B cell (primary cell): ENCODE results near the gene MYOF. TPM values are rescaled to one million over a fixed set of nuclear protein-coding genes. Genes with fewer than 3 reads are reported as not detected.

Experiments used
- ATAC-seq: fragments of 200-7000 bp; cut with Tn5 transposase; one replicate; pipeline ENCODE4 v1.10.0; 2021; ENCODE audit warnings: low read depth, mild to moderate bottlenecking, moderate number of reproducible peaks, moderate library complexity
- CTCF ChIA-PET: fragments of 350-600 bp; sonication (Branson Sonifier 250); formaldehyde crosslinking; loops from one replicate; lab custom pipeline; 2021; ENCODE audit warnings: antibody characterized with exemption, inconsistent platforms; lab: Charles Lee
- POLR2A ChIA-PET: fragments of 350-600 bp; sonication (Branson Sonifier 250); formaldehyde crosslinking; loops from one replicate; lab custom pipeline; 2021; ENCODE audit warnings: antibody characterized with exemption; lab: Charles Lee
- DNase-seq: peaks from one replicate; pipeline ENCODE4 v3.0.0; 2013
- H2AFZ ChIP-seq: 2 replicates; pipeline ENCODE4 v1.6.1; 2012; ENCODE audit warnings: mild to moderate bottlenecking, low read depth, low read length; ENCODE audit not compliant: insufficient read depth, poor library complexity, severe bottlenecking
- H3K27ac ChIP-seq, 2 donors: 1 replicate in 1 of 2; 2 replicates in 1 of 2; pipeline ENCODE4 v1.5.1; 2012 to 2013; ENCODE audit warnings: low read length in 2 of 2, mild to moderate bottlenecking in 2 of 2, moderate library complexity in 1 of 2
- H3K27me3 ChIP-seq, 4 experiments: fragments of 200-600 bp in 1 of 4; sonication (generic) in 1 of 4; replicated peaks in 1 of 4; 1 replicate in 2 of 4; 2 replicates in 2 of 4; pipeline versions ENCODE4 v1.6.1 to v1.7.0; 2013 to 2016; ENCODE audit warnings: low read length in 3 of 4, mild to moderate bottlenecking in 2 of 4, mixed read lengths in 1 of 4, moderate library complexity in 1 of 4; ENCODE audit not compliant: insufficient read depth in 4 of 4, control insufficient read depth in 3 of 4; ENCODE audit errors: control extremely low read depth in 1 of 4
- H3K36me3 ChIP-seq, 2 experiments: replicated peaks in 1 of 2; 1 replicate in 1 of 2; 2 replicates in 1 of 2; pipeline versions ENCODE4 v1.6.1 to v1.7.1; 2013; ENCODE audit warnings: low read length in 1 of 2; ENCODE audit not compliant: insufficient read depth in 2 of 2, control insufficient read depth in 1 of 2; ENCODE audit errors: control extremely low read depth in 1 of 2, extremely low read depth in 1 of 2
- H3K4me1 ChIP-seq, 2 donors: fragments of 200-600 bp in 1 of 2; sonication (generic) in 1 of 2; 1 replicate in 1 of 2; 2 replicates in 1 of 2; pipeline versions ENCODE4 v1.5.1 to v1.6.1; 2013 to 2017; ENCODE audit warnings: low read length in 2 of 2; ENCODE audit not compliant: control insufficient read depth in 2 of 2, insufficient read depth in 2 of 2
- H3K4me2 ChIP-seq: replicated peaks from 2 replicates; pipeline ENCODE3; 2012; ENCODE audit warnings: mild to moderate bottlenecking, low read depth, low read length; ENCODE audit not compliant: poor library complexity, severe bottlenecking
- H3K4me3 ChIP-seq, 5 experiments: fragments of 200-600 bp in 1 of 5; sonication (generic) in 1 of 5; 1 replicate in 3 of 5; 2 replicates in 2 of 5; pipeline versions ENCODE4 v1.5.1 to v1.7.0; 2011 to 2016; ENCODE audit warnings: low read length in 4 of 5, mild to moderate bottlenecking in 4 of 5, low read depth in 2 of 5, control low read depth in 1 of 5, moderate library complexity in 1 of 5; ENCODE audit not compliant: insufficient read depth in 1 of 5; ENCODE audit errors: control extremely low read depth in 1 of 5, extremely low read depth in 1 of 5
- H3K79me2 ChIP-seq: fragments of 200-600 bp; sonication (generic); one replicate; pipeline ENCODE4 v1.6.0; 2016; ENCODE audit warnings: low read length; ENCODE audit not compliant: control insufficient read depth, insufficient read depth
- H3K9ac ChIP-seq: fragments of 200-600 bp; sonication (generic); 2 replicates; pipeline ENCODE4 v1.6.1; 2017; ENCODE audit warnings: mild to moderate bottlenecking, low read length, moderate library complexity
- H3K9me3 ChIP-seq, 3 donors: one replicate each; pipeline versions ENCODE4 v1.6.1 to v1.7.1; 2013; ENCODE audit warnings: low read length in 2 of 3; ENCODE audit not compliant: control insufficient read depth in 2 of 3, insufficient read depth in 1 of 3; ENCODE audit errors: control extremely low read depth in 1 of 3
- H4K20me1 ChIP-seq: 2 replicates; pipeline ENCODE4 v1.6.0; 2012; ENCODE audit warnings: mild to moderate bottlenecking, low read length; ENCODE audit not compliant: insufficient read depth, control insufficient read depth, poor library complexity, severe bottlenecking
- H3K27ac Mint-ChIP-seq: one replicate; pipeline ENCODE4 v1.8.0; 2021; ENCODE audit warnings: mixed read lengths
- H3K27me3 Mint-ChIP-seq: one replicate; pipeline ENCODE4 v1.8.0; 2021; ENCODE audit warnings: mixed read lengths
- H3K4me1 Mint-ChIP-seq: one replicate; pipeline ENCODE4 v1.8.0; 2021; ENCODE audit warnings: mixed read lengths
- H3K4me3 Mint-ChIP-seq: one replicate; pipeline ENCODE4 v1.8.0; 2021; ENCODE audit warnings: mixed read lengths
- H3K9me3 Mint-ChIP-seq: one replicate; pipeline ENCODE4 v1.8.0; 2022; ENCODE audit warnings: mixed read lengths; ENCODE audit not compliant: insufficient read depth
- EZH2 ChIP-seq: IDR thresholded peaks from 2 replicates; pipeline ENCODE4 v1.6.1; 2012; ENCODE audit warnings: borderline replicate concordance, low read depth, mild to moderate bottlenecking, moderate library complexity, low read length; ENCODE audit not compliant: insufficient read depth, poor library complexity, severe bottlenecking
- WGBS: methylation state at CpG from one replicate; pipeline ENCODE4 v1.1.5; 2013; ENCODE audit warnings: missing lambda C conversion rate; ENCODE audit not compliant: insufficient coverage; 5-methylcytosine and 5-hydroxymethylcytosine counted together
- intact Hi-C: fragments of 100-400 bp; cut with micrococcal nuclease; formaldehyde crosslinking; loops from one replicate; pipeline ENCODE4 v1.10.0; 2022
- polyA plus RNA-seq: library from polyadenylated mRNA; depleted of rRNA; stranded (reverse); fragments of >200 nt; gene quantifications from 2 replicates; pipeline ENCODE4 v1.2.3, GENCODE V29; 2012
- total RNA-seq, 2 donors: library from RNA; stranded (reverse); fragments of 120-200 nt in 1 of 2; gene quantifications; 1 replicate in 1 of 2; 2 replicates in 1 of 2; pipeline versions ENCODE4 v1.2.3 to v1.2.4, GENCODE V29; 2013 to 2022
- TF ChIP-seq, protein P1 (sequence below): fragments of 200-600 bp; IDR thresholded peaks from one replicate; pipeline ENCODE4 v1.8.0; 2022; ENCODE audit warnings: antibody characterized with exemption, mild to moderate bottlenecking

The MYOF gene
- total and polyA plus RNA-seq, 2 donors (not counting 1 experiment from before 2014, with no cell fraction given), result 0.07 to 0.18 TPM

DNA sequence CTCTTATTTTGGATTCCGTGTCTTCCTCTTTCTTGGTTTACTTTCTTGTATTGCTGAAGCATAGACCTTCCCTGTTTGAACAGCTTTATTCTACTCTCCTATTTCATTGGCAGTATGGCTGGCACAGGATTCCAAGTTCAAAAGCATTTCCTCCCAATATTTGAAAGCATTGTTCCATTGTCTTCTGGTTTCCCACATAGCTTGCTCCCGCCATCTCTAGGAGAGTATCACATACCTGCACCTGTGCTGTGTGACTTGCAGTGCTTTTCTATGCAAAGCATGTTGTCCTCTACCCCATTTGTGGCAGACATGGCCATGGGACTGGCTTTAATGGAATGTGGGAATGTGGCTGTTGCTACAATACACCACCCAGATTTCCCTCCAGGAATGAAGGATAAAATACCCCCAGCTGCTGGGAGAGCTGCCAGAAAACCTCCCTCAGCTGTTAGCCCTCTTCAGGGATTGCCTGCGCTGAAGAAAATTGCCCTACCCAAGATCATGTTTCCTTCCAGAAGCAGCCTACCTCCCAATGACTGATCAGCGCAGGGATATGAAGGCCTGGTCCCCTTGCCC, 6.9 kb upstream of the MYOF start:
- H3K4me3 Mint-ChIP-seq, result no peak overlapping the region
- H3K27ac ChIP-seq, result no peak overlapping the region
- no peaks in the 10 kb centered on the region for H3K9me3 ChIP-seq
- POLR2A ChIA-PET, result no interaction called here
- H3K79me2 ChIP-seq, result no peaks in the 10 kb centered on the region
- H3K4me2 ChIP-seq, result no peak overlapping the region
- DNase-seq (no peak), ATAC-seq (no peak)
- no peaks in the 10 kb centered on the region for H3K36me3 ChIP-seq
- no peak overlapping the region for H3K27ac Mint-ChIP-seq
- no peak overlapping the region for H2AFZ ChIP-seq
- peaks cover 28% of the 10 kb centered on the region for H3K27me3 Mint-ChIP-seq
- intact Hi-C loops, result loop anchor here (10.0 kb wide), 1 partner anchor 414 kb away; the partner anchor contains the start of gene CYP26A1
- H3K4me1 ChIP-seq, result no peaks in the 10 kb centered on the region
- H3K27me3 ChIP-seq, result peaks cover 0 to 8% (median 5%) of the 10 kb centered on the region in 4 experiments
- CTCF ChIA-PET, result interaction anchor here (7.1 kb wide), 1 partner anchor 113 kb away, joined by 50 read pairs; no protein-coding TSS in a partner anchor
- WGBS, result 96% methylated on average over 4 of the region's 4 CpGs
- H3K9me3 Mint-ChIP-seq, result no peaks in the 10 kb centered on the region
- no peak overlapping the region for H3K9ac ChIP-seq
- H3K4me1 Mint-ChIP-seq, result no peaks in the 10 kb centered on the region
- no peak for TF ChIP-seq EZH2
- TF ChIP-seq, protein P1, sequence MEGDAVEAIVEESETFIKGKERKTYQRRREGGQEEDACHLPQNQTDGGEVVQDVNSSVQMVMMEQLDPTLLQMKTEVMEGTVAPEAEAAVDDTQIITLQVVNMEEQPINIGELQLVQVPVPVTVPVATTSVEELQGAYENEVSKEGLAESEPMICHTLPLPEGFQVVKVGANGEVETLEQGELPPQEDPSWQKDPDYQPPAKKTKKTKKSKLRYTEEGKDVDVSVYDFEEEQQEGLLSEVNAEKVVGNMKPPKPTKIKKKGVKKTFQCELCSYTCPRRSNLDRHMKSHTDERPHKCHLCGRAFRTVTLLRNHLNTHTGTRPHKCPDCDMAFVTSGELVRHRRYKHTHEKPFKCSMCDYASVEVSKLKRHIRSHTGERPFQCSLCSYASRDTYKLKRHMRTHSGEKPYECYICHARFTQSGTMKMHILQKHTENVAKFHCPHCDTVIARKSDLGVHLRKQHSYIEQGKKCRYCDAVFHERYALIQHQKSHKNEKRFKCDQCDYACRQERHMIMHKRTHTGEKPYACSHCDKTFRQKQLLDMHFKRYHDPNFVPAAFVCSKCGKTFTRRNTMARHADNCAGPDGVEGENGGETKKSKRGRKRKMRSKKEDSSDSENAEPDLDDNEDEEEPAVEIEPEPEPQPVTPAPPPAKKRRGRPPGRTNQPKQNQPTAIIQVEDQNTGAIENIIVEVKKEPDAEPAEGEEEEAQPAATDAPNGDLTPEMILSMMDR, result no peak
- H3K4me3 ChIP-seq, result no peak overlapping the region
- no peaks in the 10 kb centered on the region for H4K20me1 ChIP-seq

DNA sequence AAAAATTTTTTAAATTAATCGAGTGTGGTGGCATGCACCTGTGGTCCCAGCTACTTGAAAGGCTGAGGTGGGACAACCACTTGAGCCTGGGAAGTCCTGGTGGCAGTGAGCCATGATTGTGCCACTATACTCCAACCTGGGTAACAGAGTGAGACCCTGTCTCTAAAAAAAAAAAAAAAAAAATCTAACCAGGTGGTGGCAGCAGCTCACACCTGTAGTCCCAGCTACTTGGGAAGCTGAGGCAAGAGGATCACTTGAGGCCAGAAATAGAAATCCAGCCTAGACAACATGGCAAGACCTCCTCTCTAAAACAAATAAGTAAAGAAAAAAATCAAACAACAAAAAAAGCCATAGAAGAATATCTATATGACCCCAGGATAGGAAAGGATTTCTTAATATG, 3.6 kb upstream of the MYOF start:
- POLR2A ChIA-PET, result no interaction called here
- Mint-ChIP-seq H3K9me3 (no peaks in the 10 kb centered on the region), H3K4me3 (no peak overlapping the region), H3K4me1 (peaks cover 15% of the 10 kb centered on the region), H3K27ac (no peak overlapping the region), H3K27me3 (peaks cover 36% of the 10 kb centered on the region)
- Histone ChIP-seq H3K36me3 (no peaks in the 10 kb centered on the region), H2AFZ (no peak overlapping the region), H3K4me3 (no peak overlapping the region), H3K27ac (no peak overlapping the region), H3K9me3 (no peaks in the 10 kb centered on the region), H3K4me1 (peaks cover 12 to 14% of the 10 kb centered on the region in 2 donors), H4K20me1 (no peaks in the 10 kb centered on the region), H3K9ac (no peak overlapping the region), H3K27me3 (peaks cover 0 to 24% (median 5%) of the 10 kb centered on the region in 4 experiments), H3K79me2 (no peaks in the 10 kb centered on the region), H3K4me2 (no peak overlapping the region)
- TF ChIP-seq, protein P1, result no peak
- no peak for TF ChIP-seq EZH2
- CTCF ChIA-PET, result interaction anchor here (1.4 to 7.1 kb wide), 2 partner anchors 10 to 110 kb away, joined by 4 to 50 read pairs; partner anchors contain the start of gene CEP55
- no peak for ATAC-seq
- intact Hi-C loops, result loop anchor here (10.0 kb wide), 1 partner anchor 411 kb away; the partner anchor contains the start of gene CYP26A1
- no peak for DNase-seq
- no CpG with 5 or more reads among the region's 1 CpG for whole genome bisulfite sequencing
